RKO (cell line): Measurements from ENCODE around the gene AGFG2.

Experiments
- DNase-seq: peaks from one replicate; pipeline ENCODE4 v3.0.0-alpha.2; 2016; ENCODE audit warnings: low spot score

Gene AGFG2

DNA sequence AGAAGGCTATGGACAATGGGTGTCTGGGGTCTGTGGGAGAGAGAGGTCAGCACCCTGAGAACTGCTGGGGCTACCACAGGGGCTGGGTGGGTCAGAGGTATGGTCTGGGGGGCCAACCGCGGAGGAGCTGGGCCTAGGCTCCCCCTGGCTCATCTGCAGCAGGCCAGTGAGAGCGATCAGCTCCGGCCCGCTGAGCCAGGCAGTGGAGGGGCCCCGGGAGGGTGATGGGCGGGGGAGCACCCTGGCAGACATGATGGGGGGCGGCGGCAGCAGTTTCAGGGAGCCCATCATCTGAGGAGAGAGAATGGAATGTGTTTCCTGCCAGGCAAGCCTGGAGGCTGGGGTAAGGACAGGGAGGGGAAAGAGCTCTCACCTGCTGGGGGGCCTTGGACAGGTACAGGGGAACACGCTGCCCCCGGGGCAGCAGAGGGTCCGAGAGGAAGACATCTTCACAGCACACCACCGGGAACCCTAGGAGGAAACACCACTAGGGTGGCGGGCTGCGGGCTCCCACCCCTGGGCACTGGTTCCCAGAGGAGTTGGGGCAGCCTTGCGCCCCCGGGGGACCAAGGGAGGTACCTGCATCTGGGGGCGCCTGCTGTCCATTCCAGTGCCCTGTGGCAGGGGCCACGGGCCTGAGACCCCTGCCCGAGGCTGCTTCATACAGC is 33.4 kb downstream of the AGFG2 start:
- DNase-seq = no peak

DNA sequence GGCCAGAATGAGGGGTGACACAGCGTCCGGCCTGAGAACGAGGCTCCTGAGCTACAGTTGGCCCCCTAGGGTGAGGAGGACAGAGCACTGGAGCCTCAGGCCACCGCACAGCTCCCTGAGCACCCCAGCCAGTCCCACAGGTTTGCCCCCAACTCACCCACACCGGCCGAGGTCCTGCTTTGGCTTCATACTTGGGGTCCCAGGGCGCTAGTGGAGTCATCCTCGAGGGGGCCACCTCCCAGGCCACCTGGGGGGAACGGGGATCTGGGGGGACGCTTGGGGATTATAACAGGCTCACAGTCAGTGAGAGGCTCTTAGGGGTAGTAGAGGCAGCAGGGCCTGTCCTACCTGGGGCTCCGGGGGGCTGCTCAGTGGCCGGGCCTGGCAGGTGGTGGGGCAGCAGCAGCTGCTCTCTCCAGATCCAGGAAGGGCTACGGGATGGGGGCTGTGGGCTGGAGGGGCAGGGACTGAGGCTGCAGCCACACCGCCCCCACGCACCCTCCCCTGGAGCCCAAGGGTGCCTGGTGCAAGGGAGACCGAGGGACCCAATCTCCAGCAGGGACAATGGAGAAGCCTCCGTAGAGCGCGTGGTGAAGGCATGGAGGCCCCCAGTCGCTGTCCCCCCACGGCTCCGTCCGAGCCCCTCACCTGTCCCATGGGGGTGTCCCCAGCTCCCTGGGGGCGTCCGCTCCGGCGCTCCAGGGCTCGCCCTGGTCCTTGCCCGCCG is 34.1 kb downstream of the AGFG2 start:
- DNase-seq = no peak

DNA sequence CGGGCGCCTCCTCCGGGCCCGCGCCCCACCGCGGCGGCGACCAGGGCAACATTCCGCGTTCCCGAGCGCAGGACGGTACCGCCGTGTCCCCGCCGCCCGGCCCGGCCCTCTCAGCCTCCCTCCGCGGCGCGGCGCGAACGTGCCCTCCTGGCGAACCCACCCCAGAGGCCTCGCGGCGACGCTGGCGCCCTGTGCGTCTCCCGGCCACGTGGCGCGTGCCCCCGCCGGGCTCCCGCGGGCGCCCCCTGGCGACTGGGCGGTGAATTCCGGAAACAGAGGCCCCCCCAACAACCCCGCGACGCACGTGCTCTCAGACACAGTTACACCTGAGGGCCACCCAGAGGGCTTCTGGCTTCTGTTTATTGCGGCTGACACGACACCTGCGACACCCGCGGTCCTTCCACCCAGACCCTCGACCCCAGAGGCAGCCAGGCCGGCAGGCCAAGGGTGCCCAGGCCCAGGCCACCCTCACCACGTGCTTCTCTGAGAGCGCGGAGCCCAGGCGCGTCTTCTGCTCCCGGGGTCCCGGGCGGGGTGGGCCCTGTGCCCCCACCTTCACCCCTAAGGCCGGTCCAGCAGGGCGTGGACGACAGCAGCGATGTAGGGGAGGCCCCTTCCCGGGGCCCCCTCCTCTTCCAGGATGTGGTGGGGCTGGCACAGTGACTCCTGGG is 34.8 kb downstream of the AGFG2 start, which contains the start of gene SAP25:
SAP25 (minus strand) TSS at position 210 of the 671 bp plus-strand sequence; CDS start at position 52, 158 bp downstream.
- no peak for DNase-seq

DNA sequence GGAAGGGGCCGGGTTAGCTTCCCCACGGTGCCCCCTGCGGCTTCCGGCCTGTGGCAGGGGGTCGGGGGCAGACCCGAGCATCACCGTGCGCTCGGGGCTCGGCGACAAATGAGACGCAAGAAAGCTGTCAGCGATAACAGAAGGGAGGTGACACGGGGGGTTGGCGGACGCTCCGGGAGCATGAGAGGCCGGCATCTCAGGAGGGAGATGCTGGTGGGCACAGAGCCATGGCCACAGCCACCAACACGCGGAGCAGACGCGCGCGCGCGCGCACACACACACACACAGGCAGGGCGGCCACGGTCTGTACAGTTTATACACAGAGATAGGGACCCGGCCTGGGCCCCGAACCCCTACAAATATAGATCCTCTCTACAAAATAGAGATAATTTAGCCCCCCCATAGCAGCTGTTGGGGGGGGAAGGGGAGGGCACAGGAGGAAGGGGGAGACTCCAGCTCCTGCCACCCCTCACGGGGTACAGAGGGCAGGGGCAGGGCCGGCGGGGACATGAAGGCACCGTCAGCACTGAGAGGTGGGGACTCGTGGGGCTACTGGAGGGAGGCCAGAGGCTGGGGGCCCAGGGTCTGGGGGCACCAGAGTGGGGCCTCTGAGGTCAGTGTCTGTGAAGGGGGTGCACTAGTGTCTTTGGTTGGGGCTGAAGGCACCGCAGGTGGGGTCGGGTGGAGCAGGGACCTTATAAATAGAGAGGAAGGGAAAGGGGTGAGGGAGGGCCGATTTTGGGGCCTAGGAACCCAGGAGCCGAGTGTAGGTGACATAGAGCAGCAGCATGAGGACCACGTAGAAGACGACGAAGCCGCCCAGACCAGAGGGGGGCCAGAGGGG is 35.6 kb downstream of the AGFG2 start:
- no peak for DNase-seq

DNA sequence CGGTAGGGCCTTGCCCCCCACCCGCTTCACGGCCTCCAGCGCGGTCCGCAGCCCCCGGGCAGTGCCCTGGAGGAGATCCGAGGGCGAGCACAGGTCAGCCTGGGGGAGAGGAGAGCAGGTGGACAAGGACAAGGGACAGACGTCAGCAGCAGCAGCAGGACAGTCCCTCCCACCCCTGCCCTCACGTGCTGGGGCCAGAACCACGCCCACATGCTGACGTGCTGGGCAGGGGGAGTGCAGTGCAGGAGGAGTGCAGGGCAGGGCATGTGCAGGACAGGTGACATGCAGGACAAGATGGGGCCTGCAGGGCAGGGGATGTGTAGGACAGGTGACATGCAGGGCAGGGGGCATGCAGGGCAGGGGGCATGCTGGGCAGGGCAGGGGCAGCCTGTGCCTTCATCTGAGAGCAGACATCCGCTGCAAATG is 36.2 kb downstream of the AGFG2 start:
- no peak for DNase-seq

DNA sequence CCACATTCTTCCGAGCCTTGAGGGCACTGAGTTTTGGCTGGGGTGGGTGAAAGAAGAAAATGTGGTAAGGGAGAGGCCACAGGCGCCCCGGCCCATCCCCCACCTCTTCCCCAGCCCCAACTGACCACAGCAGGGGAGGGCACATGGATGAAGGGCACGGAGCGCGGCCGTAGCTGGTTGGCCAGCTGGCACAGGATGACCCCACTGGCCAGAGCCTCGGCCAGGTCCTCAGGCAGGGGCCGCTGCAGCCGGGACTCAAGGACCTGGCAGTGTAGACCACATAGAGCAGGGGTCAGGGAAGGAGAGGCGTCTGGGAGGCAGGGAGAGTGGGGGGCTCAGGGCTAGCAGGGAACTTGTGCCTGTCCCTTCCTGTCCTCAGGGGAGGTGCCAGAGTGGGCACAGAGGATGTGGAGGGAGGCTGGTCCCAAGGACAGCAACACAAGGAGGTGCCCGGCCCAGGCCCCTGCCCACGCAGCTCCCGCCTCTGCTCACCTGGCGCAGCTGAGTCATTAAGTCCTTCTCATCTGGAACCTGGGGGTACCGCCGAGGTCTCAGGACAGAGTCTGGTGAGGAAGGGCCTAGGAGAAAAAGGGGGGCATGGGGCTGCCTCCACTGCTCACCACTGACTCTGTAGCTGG is 36.9 kb downstream of the AGFG2 start:
- no peak for DNase-seq

DNA sequence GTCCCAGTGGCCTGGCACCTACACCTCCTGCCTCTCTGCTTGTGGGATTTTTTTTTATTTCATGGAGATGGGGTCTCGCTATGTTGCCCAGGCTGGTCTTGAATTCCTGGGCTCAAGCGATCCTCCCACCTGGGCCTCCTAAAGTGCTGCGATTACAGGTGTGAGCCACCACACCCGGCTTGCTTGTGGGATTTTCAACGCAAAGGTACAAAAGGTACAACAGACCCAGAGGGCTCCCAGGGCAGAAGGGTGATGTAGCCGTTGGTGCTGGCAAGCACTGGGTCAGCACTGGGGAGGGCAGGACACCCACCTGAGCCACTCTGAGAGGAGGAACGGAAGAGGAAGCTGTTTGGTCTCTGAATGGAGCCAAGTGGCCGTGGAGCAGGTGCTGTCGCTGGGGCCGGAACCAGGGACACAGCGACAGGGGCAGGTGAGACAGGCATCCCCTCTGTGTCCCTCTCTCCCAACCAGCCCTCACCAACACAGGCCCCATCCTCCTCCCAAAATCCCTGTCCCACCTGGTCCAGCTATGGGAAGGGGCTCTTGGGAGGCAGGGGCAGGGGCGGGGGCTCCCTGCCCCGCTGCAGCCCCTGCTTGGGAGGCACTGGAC is 37.5 kb downstream of the AGFG2 start:
- DNase-seq = no peak

DNA sequence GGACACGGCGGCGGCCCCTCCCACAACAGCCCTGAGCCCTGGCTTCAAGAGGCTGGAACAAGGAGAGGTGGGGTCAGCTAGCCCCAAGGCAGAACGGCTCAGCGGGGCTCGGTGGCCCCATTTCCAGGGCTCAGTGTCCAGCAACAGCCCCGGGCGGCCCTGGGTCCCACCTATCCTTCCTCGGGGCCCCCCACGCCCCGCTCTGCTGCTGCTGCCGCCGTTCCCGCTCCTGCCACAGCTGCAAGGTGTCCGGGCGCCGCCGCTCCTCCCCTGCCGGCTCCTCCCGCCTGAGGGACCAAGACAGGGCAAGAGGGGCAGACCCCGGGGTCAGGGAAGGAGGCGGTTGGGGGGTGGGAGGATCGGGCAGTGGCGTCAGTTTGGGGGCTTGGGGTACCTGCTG is 38.1 kb downstream of the AGFG2 start:
- DNase-seq = no peak

DNA sequence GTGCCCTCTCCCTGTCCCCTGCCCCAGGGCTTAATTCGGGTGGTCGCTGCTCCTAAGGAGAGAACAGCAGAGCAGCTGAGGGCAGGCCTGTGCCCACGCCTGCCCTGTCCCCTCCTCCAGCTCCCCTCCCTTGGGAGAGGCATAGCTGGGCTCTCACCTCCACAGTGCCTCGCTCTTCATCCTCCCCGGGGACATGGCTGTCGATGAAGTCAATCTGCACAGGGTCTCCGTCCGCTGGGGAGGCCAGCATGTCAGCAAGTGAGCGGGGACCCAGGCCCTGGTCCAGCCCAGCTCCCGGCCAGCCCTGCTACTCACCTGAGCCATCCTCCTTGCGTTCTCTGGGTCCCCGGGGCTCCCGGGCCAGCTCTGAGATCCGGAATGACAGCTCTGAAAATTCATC is 38.5 kb downstream of the AGFG2 start:
- no peak for DNase-seq

DNA sequence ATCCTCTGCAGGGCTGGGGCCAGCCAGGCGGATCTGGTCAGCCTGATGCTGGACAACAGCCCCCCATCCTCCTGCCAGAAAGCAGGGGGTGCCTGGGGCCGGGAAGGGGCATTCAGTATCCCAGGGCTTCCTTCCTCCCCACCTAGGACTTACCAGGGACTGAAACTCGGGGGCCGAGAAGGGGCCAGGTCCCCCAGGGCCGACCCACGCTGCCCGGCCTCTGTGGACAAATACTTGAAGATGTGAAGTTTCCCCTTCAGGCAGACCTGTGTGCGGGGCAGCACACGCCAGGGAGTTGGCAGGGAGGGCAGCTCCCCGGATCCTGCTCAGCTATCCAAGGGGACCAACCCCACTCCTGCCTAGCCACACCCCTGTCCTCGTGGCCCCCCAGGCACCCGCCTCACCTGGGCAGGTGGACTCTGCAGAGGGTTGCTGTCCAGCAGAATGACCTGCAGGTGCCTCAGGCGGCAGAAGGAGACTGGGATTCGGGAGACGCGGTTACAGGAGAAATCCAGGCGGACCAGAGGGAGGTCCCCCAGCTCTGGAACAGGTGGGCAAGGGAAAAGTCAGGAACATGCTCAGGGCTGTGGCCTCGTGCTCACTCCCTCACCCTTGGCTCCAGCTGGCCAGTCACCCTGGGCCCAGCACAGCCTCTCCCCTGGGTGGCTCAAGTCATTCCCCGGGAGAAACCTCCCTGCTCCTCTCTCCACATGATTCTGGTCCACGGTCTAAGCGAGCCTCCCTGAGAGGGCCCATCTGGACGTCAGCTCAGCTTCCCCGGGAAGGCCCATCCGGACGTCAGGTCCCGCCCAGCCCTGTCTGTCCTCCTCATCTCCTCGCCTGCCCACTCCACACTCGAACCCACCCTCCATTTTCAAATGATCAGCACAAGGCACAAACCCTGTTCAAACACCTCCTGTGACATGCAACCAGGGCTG is 39.5 kb downstream of the AGFG2 start:
- DNase-seq = no peak

DNA sequence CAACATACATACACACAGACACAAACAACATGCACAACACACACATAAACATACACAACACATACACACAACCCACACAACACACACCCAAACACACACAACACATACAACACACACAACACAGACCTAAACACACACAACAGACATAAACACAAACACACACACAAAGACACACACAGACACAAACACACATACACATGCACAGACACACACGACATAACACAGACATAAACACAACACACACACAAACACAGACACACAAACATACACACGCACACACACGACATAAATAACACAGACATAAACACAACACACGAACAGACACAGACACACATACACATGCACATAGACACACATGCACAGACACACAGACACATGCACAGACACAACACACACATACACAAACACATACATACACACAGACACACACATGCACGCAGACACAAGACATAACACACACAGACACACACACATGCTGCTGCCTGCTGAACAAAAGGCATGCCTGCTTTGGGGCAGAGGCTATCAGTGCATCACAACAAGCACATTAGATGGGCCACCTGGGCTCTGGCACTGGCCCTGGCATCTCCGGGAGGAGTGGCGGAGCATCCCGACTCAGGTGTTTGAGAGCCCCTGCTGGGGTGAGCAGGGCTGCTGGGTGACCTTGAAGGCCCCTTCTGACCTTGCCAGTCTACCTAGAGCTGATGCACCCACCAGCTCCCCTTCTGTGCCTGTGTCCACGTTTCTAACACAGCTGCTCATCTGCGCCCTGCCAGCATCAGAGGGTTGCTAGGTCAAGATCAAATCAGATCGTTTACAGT is 41.7 kb downstream of the AGFG2 start:
- no peak for DNase-seq

DNA sequence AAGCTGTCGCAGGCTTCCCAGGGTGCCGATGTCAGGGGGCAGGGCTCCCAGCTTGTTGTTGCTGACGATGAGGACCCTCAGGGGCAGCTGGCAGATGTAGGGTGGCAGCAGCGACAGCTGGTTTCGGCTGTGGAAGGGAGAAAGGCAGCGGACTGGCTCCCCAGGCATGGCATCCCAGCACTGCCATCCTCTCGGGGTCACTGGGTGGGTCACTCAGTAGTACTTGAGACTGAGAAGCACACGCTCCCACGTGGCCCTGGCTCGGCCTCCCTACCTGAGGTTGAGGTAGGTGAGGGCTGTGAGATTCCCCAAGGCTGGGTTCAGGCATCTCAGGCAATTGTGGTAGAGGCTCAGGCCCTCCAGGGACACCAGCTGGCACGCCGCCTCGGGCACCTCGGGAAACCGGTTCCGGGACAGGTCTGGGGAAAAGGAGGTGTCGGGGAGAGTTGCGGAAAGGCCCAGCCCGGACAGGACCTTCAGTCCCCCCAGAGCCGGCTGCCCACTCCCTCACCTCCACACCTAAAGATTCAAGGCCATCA is 43.1 kb downstream of the AGFG2 start:
- no peak for DNase-seq

DNA sequence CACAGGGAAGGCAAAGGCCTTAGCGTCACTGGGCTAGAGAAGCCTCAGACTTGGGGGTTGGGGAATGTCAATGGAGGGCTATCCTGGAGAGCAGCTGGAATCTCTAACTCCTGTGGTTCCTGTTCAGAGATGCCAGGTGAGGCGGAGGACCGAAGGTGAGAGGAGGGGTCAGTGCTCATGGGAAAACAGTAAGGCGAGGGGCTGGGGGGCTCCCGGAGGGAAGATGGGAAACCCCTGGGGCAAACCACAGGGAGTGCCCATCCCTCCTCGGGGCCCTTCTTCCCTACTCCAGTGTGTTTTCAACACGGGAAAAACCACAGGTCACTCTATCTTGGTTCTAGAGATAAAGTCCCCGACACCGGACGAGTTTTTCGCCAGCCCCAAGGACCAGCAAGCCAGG is 43.6 kb downstream of the AGFG2 start:
- no peak for DNase-seq

DNA sequence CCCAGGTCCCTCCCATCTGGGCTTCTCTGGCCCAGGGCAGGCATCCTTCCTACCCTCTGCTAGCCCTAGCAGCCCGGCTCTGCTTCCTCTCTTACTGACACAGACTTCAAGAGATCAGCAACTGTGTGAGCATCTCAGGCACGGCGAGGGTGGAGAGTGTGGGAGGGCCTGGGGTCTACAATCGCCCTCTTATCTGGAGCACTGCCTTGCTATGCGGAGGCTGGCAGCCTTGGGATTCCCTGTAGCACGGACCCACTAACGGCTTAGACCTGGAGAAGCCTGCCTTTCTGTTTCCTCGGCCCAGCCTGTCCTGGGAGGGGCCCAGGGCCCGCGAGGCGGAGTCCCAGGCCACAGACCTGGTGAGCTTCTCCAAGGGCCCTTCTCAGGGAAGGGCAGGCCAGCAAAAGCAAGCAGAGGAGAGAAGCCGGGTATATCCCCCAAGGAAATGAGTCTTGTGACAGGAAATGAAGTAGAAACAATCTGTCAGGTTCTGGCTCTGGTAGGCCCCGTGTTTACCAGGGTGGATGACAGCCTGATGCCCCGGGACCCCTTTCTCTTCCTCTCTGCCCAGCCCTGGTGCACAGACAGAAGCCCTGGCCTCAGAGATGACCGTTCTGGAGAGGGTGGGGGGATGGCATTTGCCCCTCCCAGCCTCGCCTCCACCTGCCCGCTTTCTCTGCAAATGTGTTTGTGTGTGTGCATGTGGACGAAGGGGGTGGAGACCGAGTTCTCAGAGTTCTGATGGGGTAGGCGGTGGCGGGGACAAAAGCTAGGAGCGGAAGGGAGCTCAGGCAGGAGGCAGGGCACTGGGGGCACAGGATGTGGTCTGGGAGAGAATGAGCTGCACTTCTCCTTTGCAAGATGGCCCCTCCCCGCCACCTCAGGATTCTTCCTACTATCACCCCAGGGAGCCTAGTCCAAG is 44.4 kb downstream of the AGFG2 start:
- no peak for DNase-seq

DNA sequence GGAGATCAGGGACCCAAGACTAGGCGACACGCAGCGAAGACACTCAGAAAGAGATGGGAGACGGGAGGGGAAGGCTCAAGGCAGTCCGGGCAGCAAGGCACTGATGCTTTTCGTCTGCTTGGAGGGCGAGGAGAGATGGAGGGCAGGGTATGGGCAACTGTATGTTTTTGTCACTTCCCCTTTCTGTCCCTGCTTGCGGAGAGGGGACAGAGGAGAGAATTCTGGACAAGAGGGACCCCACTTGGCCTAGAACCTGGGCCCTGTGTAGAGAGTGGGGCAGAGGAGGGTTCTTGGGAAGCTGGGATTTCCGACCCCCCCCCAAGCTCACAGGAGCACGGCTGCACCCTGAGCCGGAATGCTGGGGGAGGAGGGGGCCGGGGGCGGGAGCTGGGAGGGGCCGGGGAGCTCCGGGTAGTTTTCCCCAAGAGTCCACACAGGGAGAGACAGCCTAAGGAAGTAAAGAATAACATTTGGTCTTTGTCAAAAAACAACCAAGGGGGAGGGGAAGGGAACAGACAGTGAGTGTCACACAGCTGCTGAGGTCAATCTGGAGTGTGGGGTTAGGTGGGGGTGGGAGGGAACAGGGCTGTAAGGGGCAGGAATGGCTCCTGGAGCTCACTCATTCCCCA is 45.2 kb downstream of the AGFG2 start:
- DNase-seq = no peak

DNA sequence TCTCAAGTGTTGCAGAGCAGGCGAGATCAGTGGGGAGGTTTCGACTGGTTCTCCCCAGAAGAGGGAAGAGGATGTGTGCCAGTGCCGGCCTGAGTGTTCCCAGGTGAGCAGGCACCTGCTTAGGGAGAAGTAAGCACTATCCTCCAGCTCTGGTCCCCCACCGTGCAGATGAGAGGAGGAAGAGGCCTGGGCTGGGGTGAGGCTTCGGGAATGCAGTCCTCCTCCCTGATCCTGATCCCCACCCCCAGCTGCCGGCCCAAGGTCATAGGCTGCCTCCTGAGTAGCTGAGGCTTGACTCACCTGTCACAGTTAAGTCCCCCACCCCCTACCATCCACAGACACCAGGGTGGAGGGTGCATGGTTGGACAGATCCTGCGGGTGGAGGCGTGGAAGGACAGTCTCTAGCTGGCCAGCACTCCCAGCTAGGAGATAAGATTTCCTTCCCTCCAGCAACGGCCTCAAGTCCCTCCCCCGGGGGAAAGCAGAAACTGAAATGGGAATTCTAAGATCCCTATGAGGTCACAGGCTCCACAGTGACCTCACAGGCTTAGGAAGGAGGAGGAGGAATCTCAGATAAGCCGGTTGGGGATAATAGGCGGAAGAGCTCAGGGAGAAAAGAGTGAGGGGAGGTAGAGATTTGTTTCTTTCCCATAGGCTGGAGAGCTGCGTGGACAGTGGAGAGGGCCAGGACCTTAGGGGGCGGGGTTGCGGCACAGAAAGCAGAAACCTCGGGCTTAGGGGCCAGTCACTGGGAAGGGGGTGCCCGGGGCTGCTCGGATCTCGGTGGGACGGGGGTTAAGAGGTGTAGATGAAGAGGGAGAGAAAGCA is 45.9 kb downstream of the AGFG2 start:
- peak; percentile 78 for DNase-seq
